Measurements from ENCODE around the gene HMOX2.

Gene HMOX2

DNA sequence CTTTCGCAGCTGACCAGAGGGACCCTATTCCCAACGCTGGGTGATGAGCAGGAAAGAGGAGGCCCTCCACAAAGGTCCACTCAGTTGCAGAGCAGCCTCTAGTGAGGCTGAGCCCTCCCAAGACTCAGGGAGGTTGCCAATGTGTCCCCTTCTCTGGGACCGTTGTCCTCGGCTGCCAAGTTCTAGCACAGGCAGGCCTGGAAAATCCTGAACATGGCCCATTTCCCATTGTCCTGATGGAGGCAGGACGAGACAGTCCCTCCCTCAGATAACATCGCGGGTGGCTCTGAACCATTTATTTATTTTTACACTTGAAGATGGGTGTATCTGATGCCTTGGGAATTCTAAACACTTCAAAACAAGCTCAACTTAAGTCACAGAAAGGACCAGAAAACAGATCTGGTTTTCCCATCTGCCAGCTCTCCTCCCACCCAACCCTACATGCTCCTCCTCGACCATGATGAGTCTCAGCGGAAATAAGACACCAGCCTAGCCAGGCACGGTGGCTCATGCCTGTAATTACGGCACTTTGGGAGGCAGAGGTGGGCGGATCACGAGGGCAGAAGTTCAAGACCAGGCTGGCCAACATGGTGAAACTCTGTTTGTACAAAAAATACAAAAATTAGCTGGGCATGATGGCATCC, 49.6 kb downstream of the HMOX2 start:
- no peak for DNase-seq

DNA sequence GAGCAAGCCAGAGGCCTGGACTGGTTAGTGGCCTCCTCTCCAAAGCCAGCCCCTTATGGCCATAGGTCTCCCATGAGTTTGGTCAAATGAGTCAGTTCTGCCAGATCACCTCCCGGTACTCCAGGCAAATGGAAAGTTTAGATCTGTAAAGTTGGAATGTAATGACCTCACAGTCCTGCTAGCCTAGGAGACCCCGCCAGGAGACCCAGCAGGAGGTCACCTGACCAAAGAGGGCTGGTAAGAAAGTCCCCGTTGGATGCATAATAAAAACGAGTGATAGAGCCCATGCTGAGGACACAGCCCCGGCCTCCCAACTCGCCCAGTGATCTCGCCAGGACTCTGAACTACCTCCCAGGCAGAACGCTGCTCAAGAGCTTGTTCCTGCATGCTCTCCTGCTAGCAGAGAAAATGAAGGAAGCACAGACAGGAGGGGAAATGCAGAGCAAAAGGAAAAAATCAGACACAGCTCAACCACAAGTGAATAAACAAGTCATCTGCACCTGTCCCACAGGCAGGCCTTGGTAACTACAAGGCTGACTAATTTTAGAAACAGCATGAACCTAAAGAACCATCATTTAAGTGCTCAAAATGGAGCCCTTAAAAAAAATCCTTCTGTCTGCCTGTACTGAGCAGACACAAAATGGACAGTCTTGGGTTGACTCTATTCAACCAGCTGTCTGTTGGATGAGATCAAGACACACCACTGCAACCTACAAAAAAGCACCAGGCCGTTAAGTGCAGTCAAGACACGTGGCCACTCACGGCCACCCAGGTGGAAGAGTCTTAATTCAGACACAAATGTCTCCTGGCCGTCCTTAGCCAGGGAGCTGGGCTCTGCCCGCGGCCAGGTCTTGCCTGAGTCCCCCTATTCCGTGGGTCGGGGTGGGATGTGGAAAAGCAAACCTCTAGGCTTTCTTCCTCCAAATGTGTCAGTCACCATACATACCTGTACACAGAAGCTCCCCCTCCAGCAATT, 53.2 kb downstream of the HMOX2 start:
- no peak for DNase-seq

DNA sequence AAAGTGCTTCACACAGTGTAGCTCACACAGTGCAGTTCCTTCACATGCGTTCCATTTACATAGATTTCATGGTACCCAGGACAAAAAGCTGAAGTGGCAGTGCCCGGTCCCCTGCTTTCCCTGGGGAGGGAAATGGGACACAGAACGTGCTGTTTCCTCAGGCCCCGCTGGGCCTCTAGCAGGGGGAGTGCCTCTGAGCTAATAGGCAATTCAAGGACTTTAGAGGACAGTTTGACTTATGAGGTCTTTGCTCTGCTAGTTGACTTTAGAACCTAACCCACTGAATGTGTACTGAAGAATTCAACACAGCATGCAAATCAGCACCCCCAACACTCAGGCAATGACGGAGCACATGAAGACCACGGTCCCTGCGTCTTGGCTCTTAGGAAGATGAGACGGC, 55.6 kb downstream of the HMOX2 start:
- no peak for DNase-seq

DNA sequence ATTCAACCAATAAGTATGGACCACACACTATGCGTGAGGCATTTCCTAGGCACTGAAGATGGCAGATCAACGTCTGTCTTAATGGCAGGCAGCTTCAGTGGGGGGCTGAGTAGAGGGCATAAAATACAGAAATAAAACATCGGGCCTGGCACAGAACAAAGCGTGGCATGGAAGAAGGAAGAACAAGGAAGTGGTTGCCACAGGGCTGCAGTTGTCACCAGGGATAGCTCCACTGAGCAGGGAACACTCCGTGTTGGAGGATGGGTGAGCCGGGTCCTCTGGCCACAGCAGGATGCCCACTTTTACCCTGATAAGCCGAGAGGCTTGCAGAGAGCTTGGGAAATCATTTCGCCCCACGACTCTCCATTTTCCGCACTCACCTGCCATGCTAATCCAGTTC, 56.0 kb downstream of the HMOX2 start:
- DNase-seq, result no peak

DNA sequence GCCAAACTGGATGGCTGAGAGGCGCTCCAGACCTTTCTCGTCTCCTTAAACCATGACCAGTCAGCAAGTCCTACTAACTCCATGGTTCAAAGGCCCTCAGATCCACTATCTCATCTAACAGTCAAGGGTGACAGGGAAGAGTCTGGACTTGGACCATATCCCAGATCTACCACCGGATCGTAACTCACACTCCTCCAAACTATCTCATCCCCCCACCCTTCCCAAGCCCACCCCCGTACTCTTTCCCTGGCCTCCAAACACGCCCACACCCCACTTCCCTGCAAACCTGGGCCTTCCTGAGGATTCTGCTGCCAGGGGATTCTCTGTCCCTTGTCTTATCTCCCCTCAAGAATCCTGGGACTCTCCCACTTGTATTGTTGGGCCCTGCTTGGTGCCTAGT, 57.3 kb downstream of the HMOX2 start:
- no peak for DNase-seq

DNA sequence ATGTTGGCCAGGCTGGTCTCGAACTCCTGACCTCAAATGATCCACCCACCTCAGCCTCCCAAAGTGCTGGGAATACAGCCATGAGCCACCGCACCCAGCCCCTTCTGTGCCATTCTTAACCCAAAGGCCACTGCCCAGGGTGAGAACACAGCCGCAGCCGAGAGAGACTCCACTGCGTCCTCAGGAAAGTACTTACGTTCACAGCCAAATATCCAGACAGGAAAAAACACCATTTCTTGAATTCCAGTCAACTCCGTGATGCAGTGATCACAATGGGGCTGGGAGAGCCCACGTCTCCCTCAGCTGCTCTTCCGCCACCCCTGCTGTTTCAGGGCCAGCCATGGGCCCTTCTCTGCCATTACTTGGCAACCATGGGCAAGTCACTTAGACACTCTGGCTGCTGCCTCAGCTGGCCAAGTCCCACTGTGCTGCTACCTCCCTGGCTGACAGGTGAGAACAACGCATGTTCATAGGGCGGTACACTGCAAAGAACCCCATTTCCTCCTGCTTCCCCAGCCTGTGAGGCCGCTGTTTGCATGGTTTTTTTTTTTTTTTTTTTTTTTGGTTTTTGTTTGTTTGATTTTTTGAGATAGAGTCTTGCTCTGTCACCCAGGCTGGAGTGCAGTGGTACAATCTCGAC, 58.1 kb downstream of the HMOX2 start:
- no peak for DNase-seq

DNA sequence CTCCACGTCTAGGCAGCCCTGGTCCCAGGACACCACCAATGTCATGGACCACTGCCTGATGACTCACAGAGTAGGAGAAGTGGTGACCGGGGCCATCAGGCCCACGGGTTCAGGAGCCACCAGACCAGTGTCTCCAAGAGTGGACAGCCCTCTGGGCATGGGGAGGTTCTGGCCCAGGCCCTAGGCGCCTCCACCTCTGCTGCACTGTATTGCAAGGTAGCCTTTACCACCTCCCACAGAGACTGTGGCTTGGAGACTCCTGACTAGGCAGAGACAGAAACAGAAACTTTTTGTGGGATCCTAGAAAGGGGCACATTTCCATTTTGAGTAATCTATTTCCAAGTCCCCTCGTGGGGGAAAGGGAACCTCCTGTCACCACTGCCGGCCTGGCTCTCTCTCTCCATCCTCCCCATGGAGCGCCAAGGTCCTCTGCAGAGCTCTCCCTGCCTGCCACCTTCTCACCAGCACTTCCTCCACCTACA, 59.5 kb downstream of the HMOX2 start:
- no peak for DNase-seq

DNA sequence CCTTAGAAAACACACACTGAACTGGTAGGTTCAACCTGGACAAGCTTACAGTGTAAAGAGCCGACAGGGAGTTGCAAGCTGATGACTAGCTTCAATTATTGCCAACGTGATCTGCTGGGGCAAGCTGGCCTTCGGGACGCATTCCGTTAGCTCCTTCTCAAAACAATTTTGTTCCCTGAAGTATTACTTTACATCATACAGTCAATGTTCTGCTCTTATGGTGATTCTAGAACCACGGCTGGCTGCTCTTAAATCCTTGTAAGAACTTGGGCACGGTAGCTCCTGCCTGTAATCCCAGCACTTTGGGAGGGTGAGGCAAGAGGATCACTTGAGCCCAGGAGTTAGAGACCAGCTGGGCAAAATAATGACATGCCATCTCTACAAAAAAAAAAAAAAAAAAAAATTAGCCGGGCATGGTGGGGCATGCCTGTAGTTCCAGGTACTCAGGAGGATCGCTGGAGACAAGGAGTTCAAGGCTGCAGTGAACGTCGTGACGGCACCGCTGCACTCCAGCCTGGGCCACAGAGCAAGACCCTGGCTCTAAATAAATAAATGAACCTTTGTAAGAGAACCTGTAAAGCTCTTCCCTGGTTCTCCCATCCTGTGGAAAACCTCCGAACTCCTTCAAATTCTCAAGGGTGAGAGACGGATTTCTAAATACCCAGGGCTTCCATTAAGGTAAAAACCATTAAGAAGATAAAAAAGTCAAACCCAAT, 60.4 kb downstream of the HMOX2 start:
- DNase-seq, result no peak

DNA sequence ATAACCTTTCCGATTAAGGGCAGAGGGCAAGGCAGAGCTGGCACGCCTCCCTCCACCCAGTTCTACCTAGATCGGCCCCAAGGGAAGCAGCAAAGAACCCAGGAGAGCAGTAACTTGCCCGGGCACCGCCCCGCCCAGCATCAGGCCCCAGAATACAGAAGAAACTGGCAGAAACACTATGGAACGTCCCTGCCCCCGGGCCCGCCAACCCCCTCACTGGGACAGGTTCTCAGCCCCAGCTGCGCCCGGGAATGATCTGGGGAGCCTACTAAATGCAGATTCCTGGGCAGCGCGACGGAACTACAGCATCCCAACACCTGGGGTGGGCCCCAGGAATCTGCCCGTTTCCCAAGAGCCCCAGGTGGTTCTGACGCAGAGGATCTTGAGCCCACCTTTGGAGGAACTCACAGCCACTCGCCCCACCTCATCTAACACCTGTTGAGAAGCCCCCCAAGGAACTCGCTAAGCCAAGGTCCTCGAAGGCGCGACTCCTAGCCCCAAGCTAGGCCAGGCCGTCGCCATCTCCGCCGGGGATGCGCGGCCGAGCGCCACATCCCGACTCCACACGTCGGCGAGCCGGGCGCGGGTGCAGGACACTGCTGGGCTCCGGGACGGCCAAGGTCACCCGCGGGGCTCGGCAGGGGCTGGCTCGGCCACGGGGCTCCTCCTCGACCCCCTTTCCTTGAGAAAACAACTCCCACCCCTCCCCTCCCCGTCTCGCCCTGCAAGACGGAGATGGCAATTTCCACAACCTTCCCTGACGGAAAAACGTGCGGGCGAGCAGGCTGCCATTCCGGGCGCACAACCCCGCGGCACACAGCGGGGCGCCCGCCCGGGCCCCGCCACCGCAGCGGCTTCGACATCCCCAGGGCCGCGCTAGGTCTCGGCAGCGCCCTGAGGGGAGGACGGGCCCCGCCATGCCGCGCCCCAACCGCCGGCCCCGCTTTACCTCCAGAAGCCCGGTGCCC, 61.5 kb downstream of the HMOX2 start:
- DNase-seq, result no peak

DNA sequence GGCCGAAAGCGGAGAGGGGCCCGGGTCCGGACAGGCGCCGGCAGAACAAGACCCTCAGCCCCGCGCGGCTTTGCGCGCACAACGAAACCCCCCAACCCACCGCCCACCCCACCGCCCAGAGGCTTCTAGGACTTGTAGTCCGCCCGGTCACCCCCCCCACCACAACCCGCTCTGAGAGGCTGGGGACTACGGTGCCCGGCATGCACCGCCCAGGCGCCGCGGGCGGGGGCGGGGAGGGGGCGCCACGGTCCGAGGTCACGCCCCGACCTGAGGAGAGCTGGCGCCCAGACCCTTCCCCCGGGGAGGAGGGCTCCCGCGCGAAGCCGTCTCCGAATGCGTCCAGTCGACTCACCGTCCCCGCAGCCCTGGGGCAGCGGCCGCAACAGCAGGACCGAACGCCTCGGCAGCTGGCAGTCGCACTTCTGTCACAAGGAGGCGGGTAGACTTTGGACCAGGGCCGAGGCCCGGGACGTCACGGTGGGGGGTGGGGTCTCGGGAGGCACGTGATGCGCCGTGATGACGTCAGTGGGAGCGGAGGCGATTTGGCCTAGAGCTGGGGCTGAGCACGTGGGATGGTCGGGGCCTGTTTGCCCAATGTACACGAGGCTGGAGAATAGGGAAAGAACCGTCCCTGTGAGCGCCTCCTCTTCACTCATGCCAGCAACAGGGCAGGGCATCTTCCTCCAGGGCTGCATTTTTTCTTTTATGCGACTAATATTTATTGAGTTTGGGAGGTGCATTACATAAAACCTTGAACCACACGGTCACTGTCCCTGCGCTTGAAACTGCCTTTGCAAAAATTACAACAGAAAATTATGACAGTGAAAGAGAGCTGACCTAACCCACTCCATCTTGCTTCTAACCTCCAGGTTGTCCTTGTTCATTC, 62.4 kb downstream of the HMOX2 start, which contains the start of gene CDIP1:
Gene CDIP1 (minus strand): TSS at position 424 of the 886 bp plus-strand sequence. CDS start 24,643 bp downstream, outside the sequence.
- peak; percentile 91 for DNase-seq

DNA sequence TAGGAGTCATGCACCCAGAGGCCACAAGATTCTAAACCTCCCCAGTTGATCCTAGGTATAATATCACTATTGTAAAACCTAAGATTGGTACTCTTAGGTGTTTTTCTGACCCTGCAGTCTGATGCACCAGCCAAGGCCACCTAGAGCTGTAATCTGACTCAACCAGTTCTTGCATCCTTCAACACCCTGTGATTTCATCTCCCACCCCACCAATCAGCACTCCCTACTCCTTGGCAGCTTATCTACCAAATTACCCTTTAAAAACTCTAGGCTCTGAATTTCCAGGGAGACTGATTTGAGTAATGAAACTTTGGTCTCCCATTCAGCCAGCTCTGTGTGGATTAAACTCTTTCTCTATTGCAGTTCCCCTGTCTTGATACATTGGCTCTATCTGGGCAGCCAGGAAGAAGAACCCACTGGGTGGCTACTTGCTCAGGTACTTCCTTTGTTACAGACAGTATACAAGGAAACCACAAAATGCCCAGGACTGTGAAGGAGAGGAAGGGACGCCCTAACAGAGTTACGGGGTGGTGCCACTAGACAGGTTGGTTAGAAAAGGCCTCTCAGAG, 63.6 kb downstream of the HMOX2 start:
- DNase-seq, result no peak

DNA sequence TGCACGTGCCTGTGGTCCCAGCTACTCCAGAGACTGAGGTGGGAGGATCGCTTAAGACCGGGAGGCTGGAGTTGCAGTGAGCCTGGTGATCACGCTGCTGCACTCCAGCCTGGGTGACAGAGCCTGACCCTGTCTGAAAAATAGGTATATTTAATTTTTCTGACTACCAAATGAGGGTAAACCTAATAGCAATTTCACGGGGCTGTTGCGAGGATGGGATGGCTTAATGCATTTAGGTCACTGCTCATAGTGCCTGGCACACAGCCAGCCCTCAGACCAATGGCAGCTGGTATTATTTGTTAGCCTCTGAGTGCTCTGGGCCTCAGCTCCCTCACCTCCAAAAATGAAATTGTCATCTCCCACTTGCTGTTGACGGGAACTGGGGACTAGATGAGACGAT, 68.3 kb downstream of the HMOX2 start:
- no peak for DNase-seq

DNA sequence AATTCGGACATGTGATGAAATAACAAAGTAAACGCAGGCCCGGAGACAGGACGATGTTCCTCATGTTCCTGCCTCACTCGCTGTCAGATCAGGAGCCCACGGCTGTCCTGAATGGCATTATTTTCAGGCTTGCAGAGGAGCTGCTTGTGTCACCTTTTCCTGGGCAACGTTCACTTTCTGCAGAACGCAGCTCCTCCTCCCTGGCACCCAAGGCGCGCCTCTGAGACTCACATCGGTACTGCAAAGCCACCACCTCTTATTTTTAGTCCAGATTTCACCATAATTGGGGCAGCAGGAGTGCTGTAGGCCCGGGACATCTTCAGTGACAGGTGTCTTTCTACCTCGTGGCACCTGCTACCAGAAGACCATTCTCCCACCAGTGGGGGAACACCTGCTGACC, 71.9 kb downstream of the HMOX2 start:
- no peak for DNase-seq

DNA sequence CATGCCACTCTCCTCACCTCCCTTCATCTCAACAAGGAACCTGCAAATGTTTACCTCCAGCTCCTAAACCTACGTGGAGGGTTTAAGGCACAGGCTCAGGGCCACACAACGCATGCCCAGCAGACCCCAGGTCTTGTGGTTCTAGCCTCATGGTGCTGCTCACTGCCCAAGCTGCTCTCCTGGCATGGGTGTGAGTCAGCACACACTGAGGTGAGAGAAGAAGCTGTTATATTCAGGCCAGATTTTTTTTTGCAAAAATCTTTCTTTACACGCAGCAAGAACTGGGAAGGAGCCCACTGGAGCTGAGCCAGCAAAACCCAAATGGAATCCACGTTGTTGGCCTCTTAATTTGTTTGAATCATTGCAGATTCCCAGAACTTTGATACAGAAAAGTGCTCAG, 74.4 kb downstream of the HMOX2 start:
- DNase-seq, result no peak

DNA sequence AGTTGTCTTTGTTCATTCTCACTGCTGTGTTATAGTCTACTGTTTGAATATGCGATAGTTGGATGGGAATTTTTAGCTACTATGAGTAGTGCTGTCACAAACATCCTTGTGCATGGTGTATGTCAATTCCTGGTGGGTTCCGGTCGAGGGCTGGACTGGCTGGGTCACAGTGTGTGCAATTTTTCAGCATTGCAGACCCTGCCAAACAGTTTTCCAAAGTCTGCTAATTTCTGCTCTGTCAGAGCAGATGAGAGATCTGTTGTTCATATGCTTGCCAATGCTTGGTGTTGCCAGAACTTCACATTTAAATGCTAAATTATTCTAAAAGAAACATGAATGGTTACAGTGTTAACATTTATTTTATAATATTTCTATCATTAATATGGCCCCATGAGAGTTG, 76.3 kb downstream of the HMOX2 start:
- DNase-seq, result no peak

DNA sequence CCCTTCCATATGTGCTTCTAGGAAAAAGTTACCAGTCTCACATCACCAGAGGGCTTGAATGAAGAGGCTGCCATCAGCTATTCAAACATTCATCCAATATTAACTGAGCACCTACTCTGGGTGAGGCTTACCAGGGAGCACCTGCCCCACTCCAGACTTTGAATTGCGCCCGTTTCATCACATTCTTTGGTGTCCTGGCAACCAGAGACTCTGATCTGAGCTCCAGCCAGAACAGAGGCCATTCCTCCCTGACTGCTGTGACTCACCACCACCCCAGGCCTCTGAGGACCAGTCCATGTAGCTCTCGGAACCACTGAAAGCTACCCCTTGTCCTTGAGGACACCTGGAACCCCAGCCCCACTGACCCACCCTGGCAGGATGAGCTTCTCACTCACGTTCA, 79.9 kb downstream of the HMOX2 start, which contains the start of gene C16orf96:
Gene C16orf96 (plus strand): TSS at position 229 of the 400 bp plus-strand sequence. CDS start 150 bp downstream, at position 379.
- no peak for DNase-seq

DNA sequence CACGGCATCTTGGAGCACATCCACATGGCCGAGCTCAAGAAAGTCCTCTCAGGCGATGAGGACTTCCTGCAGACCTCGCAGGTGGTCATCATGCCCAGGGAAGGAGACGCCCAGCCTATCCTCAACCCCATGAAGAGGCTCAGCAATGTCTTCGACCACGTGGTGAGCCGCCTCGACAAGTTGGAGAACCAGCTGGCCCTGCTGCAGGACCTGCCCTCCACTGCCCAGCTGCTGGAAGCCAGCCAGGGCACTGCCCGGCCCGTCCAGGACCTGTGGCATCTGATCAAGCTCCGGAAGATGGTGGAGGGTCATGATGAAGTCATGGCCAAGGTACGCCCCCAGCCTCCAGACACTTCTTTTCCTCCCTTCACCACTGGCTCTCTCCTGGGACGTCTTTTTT, 80.4 kb downstream of the HMOX2 start:
- DNase-seq, result no peak

DNA sequence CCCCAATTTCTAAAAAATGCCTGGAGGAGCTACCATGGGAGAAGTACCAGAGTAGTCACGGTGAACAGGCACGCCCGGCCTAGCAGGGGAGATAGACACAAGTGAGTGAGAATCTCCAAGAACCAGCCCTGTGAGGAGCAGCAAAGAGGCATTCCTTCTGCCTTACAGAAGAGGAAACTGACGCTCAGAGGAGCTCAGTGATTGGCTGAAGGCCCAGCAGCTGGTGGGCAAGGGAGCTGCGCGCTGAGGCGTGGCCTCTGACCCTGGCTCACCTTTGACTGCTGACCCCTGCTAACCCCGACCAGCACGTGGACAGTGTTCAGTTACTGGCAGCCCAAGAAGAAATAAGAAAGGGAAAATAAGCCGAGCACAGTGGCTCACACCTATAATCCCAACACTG, 81.8 kb downstream of the HMOX2 start:
- no peak for DNase-seq

Measured in NCI-H1092 treated with DMSO at 0.1 percent for 48 hours (cell line).